Activated T-cell treated with anti-CD3 and anti-CD28 coated beads, Interleukin-2, amount 50 U/mL, for 4 hours (primary cell): ENCODE data around the gene RTN4. TPM values are rescaled to one million over a fixed set of nuclear protein-coding genes. Genes with fewer than 3 reads are reported as not detected.

Experiments
- total RNA-seq, 3 donors: library from RNA; stranded (reverse); gene quantifications; one replicate each; pipeline ENCODE4 v1.2.1, GENCODE V29; 2021

The RTN4 gene
- total RNA-seq, 3 donors from 2014 or later: 71.4 to 75.9 (median 73.6) TPM

Other genes with a start within 250 kb of the RTN4 start
- 1 to 10 TPM; 2.8 to 4.3 (median 3.6) TPM for gene CLHC1, start 181.8 kb upstream of the RTN4 start, total RNA-seq
- 1,000 to 10,000 TPM; 1,450 to 1,497 (median 1,473) TPM for gene RPS27A, start 182.2 kb upstream of the RTN4 start, total RNA-seq
- 10 to 100 TPM; 55.6 to 59.8 (median 58.1) TPM for gene MTIF2, start 218.8 kb upstream of the RTN4 start, total RNA-seq